ENCODE results near the gene TIGIT. TPM values are rescaled to one million over a fixed set of nuclear protein-coding genes. Genes with fewer than 3 reads are reported as not detected.

Gene TIGIT
- total RNA-seq, 2 donors from 2014 or later: not detected

- H3K9me3 ChIP-seq: no peaks in the 10 kb centered on the region
- 74 to 87% methylated on average over 3 of the region's 3 CpGs for WGBS, 2 donors
- H3K4me1 ChIP-seq: no peaks in the 10 kb centered on the region
- H3K27me3 ChIP-seq: no peaks in the 10 kb centered on the region
- no peak overlapping the region for H3K4me3 ChIP-seq
- ATAC-seq: no peak
- H3K36me3 ChIP-seq (replicated peaks in 1 of 2; ENCODE audit: insufficient read depth in 1 of 2, low read depth in 2 of 2): no peaks in the 10 kb centered on the region
- TF ChIP-seq POLR2A (IDR thresholded peaks at IDR 0.05): no peak
- TF ChIP-seq, protein P1, sequence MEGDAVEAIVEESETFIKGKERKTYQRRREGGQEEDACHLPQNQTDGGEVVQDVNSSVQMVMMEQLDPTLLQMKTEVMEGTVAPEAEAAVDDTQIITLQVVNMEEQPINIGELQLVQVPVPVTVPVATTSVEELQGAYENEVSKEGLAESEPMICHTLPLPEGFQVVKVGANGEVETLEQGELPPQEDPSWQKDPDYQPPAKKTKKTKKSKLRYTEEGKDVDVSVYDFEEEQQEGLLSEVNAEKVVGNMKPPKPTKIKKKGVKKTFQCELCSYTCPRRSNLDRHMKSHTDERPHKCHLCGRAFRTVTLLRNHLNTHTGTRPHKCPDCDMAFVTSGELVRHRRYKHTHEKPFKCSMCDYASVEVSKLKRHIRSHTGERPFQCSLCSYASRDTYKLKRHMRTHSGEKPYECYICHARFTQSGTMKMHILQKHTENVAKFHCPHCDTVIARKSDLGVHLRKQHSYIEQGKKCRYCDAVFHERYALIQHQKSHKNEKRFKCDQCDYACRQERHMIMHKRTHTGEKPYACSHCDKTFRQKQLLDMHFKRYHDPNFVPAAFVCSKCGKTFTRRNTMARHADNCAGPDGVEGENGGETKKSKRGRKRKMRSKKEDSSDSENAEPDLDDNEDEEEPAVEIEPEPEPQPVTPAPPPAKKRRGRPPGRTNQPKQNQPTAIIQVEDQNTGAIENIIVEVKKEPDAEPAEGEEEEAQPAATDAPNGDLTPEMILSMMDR (IDR thresholded peaks at IDR 0.05): no peak
- H3K27ac ChIP-seq: no peak overlapping the region
- DNase-seq: no peak
- intact Hi-C loops (cut with DNase I): no loop called here
Observed at GRCh38 chr3:114328345-114328744, 34.5 kb downstream of the TIGIT start.

GRCh38 chr3:114329823-114330222 is 36.0 kb downstream of the TIGIT start:
- 94 to 98% methylated on average over 2 of the region's 2 CpGs for WGBS, 2 donors

GRCh38 chr3:114331007-114331406 is 37.2 kb downstream of the TIGIT start:
- WGBS, 2 donors: 96 to 100% methylated on average over 2 of the region's 2 CpGs
- TF ChIP-seq, protein P1 (IDR thresholded peaks at IDR 0.05): no peak
- TF ChIP-seq POLR2A (IDR thresholded peaks at IDR 0.05): no peak
- H3K27me3 ChIP-seq: no peaks in the 10 kb centered on the region
- intact Hi-C loops (cut with DNase I): no loop called here
- no peaks in the 10 kb centered on the region for H3K4me1 ChIP-seq
- H3K27ac ChIP-seq: no peak overlapping the region
- no peak overlapping the region for H3K4me3 ChIP-seq
- no peaks in the 10 kb centered on the region for H3K9me3 ChIP-seq
- ATAC-seq: no peak
- DNase-seq: no peak
- no peaks in the 10 kb centered on the region for H3K36me3 ChIP-seq (replicated peaks in 1 of 2; ENCODE audit: insufficient read depth in 1 of 2, low read depth in 2 of 2)

More at GRCh38 chr3:114329823-114330222, 36.0 kb downstream of the TIGIT start:
- TF ChIP-seq, protein P1 (IDR thresholded peaks at IDR 0.05): no peak
- TF ChIP-seq POLR2A (IDR thresholded peaks at IDR 0.05): no peak
- Histone ChIP-seq H3K4me3 (no peak overlapping the region), H3K27ac (no peak overlapping the region), H3K4me1 (no peaks in the 10 kb centered on the region), H3K36me3 (replicated peaks in 1 of 2; ENCODE audit: insufficient read depth in 1 of 2, low read depth in 2 of 2) (no peaks in the 10 kb centered on the region), H3K27me3 (no peaks in the 10 kb centered on the region), H3K9me3 (no peaks in the 10 kb centered on the region)
- intact Hi-C loops (cut with DNase I): no loop called here
- no peak for ATAC-seq
- no peak for DNase-seq

DNA sequence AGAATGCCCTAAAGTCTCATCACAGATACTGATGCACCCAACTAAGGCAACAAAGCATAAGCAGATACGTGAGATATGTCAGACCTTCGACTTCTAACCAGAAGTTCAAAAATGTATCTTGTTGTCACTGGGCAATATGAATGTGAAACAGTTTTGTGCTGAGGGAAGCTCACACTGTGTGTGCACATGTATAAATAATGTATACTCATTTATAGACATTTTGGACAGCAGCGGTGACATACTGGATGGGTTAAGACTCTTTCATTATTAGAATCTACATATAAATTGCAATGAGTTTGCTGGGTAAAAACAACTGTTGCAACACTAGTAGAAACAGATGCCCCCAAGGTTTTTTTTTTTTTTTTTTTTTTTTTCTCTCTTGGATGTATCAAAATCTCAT is 37.9 kb downstream of the TIGIT start:
- 94 to 95% methylated on average over 3 of the region's 3 CpGs for WGBS, 2 donors
- no peaks in the 10 kb centered on the region for H3K4me1 ChIP-seq
- DNase-seq (no peak), ATAC-seq (no peak)
- TF ChIP-seq, protein P1 (IDR thresholded peaks at IDR 0.05): no peak
- no peak for TF ChIP-seq POLR2A (IDR thresholded peaks at IDR 0.05)
- intact Hi-C loops (cut with DNase I): no loop called here
- no peaks in the 10 kb centered on the region for H3K36me3 ChIP-seq (replicated peaks in 1 of 2; ENCODE audit: insufficient read depth in 1 of 2, low read depth in 2 of 2)
- no peaks in the 10 kb centered on the region for H3K27me3 ChIP-seq
- H3K27ac ChIP-seq: no peak overlapping the region
- no peak overlapping the region for H3K4me3 ChIP-seq
- H3K9me3 ChIP-seq: no peaks in the 10 kb centered on the region

- WGBS, 2 donors: 88 to 95% methylated on average over 5 of the region's 5 CpGs
- ATAC-seq: no peak
Observed at GRCh38 chr3:114332342-114333179, 38.7 kb downstream of the TIGIT start.

More at GRCh38 chr3:114332342-114333179, 38.7 kb downstream of the TIGIT start:
- H3K4me1 ChIP-seq: no peaks in the 10 kb centered on the region
- no peak overlapping the region for H3K4me3 ChIP-seq
- TF ChIP-seq POLR2A (IDR thresholded peaks at IDR 0.05): no peak
- TF ChIP-seq, protein P1 (IDR thresholded peaks at IDR 0.05): no peak
- H3K36me3 ChIP-seq (replicated peaks in 1 of 2; ENCODE audit: insufficient read depth in 1 of 2, low read depth in 2 of 2): no peaks in the 10 kb centered on the region
- H3K27me3 ChIP-seq: no peaks in the 10 kb centered on the region
- no peaks in the 10 kb centered on the region for H3K9me3 ChIP-seq
- intact Hi-C loops (cut with DNase I): no loop called here
- no peak overlapping the region for H3K27ac ChIP-seq
- DNase-seq: no peak

All from body of pancreas (tissue), 4 donors.